Activated naive CD8-positive, alpha-beta T cell treated with anti-CD3 and anti-CD28 coated beads for 36 hours (primary cell): ENCODE measurements around the gene MLLT6. TPM values are rescaled to one million over a fixed set of nuclear protein-coding genes. Genes with fewer than 3 reads are reported as not detected.

ENCODE experiments used
- DNase-seq: peaks from one replicate; pipeline ENCODE4 v3.0.0; 2021
- H3K27ac Mint-ChIP-seq: one replicate; pipeline ENCODE4 v1.8.0; 2022; ENCODE audit warnings: mild to moderate bottlenecking, moderate library complexity, mixed read lengths
- H3K27me3 Mint-ChIP-seq: one replicate; pipeline ENCODE4 v1.8.0; 2022; ENCODE audit warnings: mild to moderate bottlenecking, mixed read lengths
- H3K36me3 Mint-ChIP-seq: one replicate; pipeline ENCODE4 v1.8.0; 2021; ENCODE audit warnings: mild to moderate bottlenecking, mixed read lengths
- H3K4me1 Mint-ChIP-seq: one replicate; pipeline ENCODE4 v1.8.0; 2021; ENCODE audit warnings: mixed read lengths
- H3K4me3 Mint-ChIP-seq: one replicate; pipeline ENCODE4 v1.8.0; 2022; ENCODE audit warnings: mild to moderate bottlenecking, moderate library complexity, mixed read lengths
- H3K9me3 Mint-ChIP-seq: one replicate; pipeline ENCODE4 v1.8.0; 2022; ENCODE audit warnings: mixed read lengths
- total RNA-seq, 2 experiments: library from RNA; stranded (reverse); gene quantifications; one replicate each; pipeline ENCODE4 v1.2.3, GENCODE V29; 2021

The MLLT6 gene
- total RNA-seq, 2 experiments from 2014 or later: 125 to 130 TPM

- peaks cover 53% of the 10 kb centered on the region for H3K27me3 Mint-ChIP-seq
- H3K27ac Mint-ChIP-seq: no peak overlapping the region
- no peak for DNase-seq
- no peaks in the 10 kb centered on the region for H3K9me3 Mint-ChIP-seq
- H3K36me3 Mint-ChIP-seq: peaks cover 18% of the 10 kb centered on the region
- H3K4me1 Mint-ChIP-seq: peaks cover 39% of the 10 kb centered on the region
- peak overlapping the region; percentile 75 for H3K4me3 Mint-ChIP-seq
These were observed 32.9 kb upstream of the MLLT6 start for GRCh38 chr17:38671939-38672720.

GRCh38 chr17:38672788-38673706 is 32.0 kb upstream of the MLLT6 start:
- no peak overlapping the region for H3K27ac Mint-ChIP-seq
- DNase-seq: peak; percentile 29

DNA sequence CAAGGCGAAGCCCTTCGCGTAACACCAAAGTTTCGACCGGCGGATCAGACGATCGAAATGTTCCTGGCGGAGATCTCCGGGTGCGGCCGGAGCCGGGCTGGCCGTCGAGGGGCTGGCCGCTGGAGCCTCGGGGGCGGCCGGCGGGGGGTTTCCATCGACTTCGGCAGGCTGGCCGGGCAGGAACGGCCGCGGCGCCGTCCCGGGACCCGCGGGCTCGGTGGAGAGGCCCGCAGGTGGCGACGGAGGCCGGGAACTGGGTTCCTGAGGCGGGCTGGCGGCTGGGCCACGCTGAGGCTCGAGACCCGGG is 31.4 kb upstream of the MLLT6 start:
- no peaks in the 10 kb centered on the region for H3K9me3 Mint-ChIP-seq
- H3K4me3 Mint-ChIP-seq: peak overlapping the region; percentile 75
- H3K4me1 Mint-ChIP-seq: peaks cover 40% of the 10 kb centered on the region
- H3K27ac Mint-ChIP-seq: no peak overlapping the region
- no peak for DNase-seq
- peaks cover 18% of the 10 kb centered on the region for H3K36me3 Mint-ChIP-seq
- H3K27me3 Mint-ChIP-seq: peaks cover 40% of the 10 kb centered on the region

More at GRCh38 chr17:38672788-38673706, 32.0 kb upstream of the MLLT6 start:
- Mint-ChIP-seq H3K4me3 (peak overlapping the region; percentile 75), H3K9me3 (no peaks in the 10 kb centered on the region), H3K4me1 (peaks cover 40% of the 10 kb centered on the region), H3K27me3 (peaks cover 46% of the 10 kb centered on the region), H3K36me3 (peaks cover 18% of the 10 kb centered on the region)

- H3K9me3 Mint-ChIP-seq: no peaks in the 10 kb centered on the region
- H3K4me1 Mint-ChIP-seq: peaks cover 40% of the 10 kb centered on the region
- H3K27ac Mint-ChIP-seq: no peak overlapping the region
- peaks cover 18% of the 10 kb centered on the region for H3K36me3 Mint-ChIP-seq
- peaks cover 35% of the 10 kb centered on the region for H3K27me3 Mint-ChIP-seq
- DNase-seq: peak; percentile 52
- H3K4me3 Mint-ChIP-seq: peak overlapping the region; percentile 43
These were observed 30.9 kb upstream of the MLLT6 start for GRCh38 chr17:38674014-38674748.

DNA sequence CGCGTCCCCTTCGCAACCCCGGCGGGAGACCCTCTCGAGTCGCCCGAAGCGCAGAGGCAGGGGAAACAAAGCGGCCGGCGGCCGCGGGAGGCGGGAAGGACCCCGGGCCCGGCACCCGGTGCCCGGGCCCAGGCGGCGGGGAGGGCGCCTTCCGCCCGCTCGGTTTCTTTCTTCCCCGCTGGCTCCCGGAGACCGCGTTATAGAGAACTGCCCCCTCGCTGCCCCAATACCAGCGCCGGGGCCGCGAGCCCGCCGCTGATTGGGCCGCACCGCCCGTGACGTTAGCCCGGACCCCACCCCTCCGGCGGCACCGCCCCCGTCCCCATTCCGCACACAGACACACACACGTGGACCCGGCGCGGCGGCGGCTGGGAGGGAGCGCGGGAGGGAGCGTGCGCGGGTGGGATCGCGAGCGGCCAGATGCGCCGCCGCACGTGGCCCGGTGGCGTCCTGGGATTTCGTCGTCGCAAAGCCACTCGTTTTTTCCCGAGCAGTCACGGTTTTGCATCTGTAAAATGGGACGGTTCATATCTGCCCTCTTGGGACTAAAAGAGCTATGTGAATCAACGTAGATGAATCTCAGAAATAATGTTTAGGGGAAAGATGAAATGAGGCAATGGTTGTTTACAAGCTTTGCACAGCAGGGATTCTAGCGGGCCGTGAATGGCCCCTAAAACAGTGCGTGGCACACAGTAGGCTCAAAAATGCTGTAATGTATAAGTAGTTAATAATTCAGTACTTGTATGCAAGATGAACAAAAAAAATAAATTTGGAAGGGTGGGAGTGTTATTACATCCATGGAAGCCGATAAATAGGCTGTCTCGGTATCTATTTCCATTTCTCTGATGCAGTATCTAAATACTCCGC is 30.1 kb upstream of the MLLT6 start, which contains the start of gene EPOP:
TSS of gene EPOP (minus strand) at position 209 of the 867 bp plus-strand sequence. CDS start 462 bp downstream, outside the sequence.
- Mint-ChIP-seq H3K27me3 (peaks cover 27% of the 10 kb centered on the region), H3K9me3 (no peaks in the 10 kb centered on the region), H3K36me3 (peaks cover 18% of the 10 kb centered on the region), H3K27ac (peak within 1 kb of the TSS; percentile 75), H3K4me3 (peak within 1 kb of the TSS; percentile 44), H3K4me1 (peaks cover 40% of the 10 kb centered on the region)
- peak; percentile 94 for DNase-seq

DNA sequence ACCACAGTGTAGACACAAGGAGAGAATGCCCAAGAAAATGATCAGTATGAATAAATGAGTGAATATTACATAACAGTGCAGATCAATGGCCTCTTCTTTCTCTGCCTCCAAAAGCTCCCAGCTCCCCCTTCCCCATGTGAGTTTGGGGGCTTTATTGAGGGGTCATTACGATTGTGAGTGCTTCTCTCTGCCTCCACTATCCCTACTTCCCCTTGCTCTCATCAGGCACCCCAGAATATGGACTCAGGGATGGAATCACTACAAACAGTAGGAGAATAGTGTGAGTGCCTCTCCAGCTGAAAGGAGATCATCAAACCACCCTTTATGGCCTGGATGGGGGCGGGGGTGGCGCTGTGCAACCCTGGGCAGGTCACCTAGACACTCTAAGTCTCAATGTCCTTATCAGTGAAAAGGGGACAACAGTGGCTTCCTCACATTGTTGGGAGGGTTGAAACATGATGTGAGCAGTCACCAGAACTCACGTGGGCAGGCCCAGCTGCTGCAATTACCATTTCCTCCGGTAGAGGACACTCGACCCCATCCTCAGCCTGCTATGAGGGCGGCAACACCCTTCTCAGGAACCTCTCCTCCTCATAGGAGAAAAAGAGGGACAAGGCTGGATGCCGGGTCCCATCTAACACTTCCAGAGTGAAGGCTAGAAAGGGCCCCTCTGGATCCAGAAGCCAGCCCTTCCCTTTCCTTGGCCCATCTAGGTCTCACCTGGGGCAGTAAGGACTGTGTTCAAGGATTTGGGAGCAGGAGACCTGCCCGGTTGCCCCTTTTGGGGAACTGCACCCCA is 28.2 kb upstream of the MLLT6 start:
- H3K4me3 Mint-ChIP-seq: no peak overlapping the region
- H3K27me3 Mint-ChIP-seq: peaks cover 10% of the 10 kb centered on the region
- H3K4me1 Mint-ChIP-seq: peaks cover 31% of the 10 kb centered on the region
- H3K27ac Mint-ChIP-seq: peak overlapping the region; percentile 75
- peaks cover 13% of the 10 kb centered on the region for H3K36me3 Mint-ChIP-seq
- peak; percentile 81 for DNase-seq
- H3K9me3 Mint-ChIP-seq: no peaks in the 10 kb centered on the region

- peaks cover 25% of the 10 kb centered on the region for H3K4me1 Mint-ChIP-seq
- H3K4me3 Mint-ChIP-seq: no peak overlapping the region
- H3K27ac Mint-ChIP-seq: no peak overlapping the region
- no peaks in the 10 kb centered on the region for H3K9me3 Mint-ChIP-seq
- DNase-seq: no peak
- H3K27me3 Mint-ChIP-seq: peaks cover 3% of the 10 kb centered on the region
- peaks cover 4% of the 10 kb centered on the region for H3K36me3 Mint-ChIP-seq
These were observed 27.3 kb upstream of the MLLT6 start for GRCh38 chr17:38677819-38678218.

GRCh38 chr17:38681096-38681495 is 24.0 kb upstream of the MLLT6 start:
- Mint-ChIP-seq H3K9me3 (no peaks in the 10 kb centered on the region), H3K27ac (no peak overlapping the region), H3K4me3 (no peak overlapping the region), H3K4me1 (peaks cover 11% of the 10 kb centered on the region), H3K36me3 (no peaks in the 10 kb centered on the region), H3K27me3 (no peaks in the 10 kb centered on the region)
- no peak for DNase-seq

DNA sequence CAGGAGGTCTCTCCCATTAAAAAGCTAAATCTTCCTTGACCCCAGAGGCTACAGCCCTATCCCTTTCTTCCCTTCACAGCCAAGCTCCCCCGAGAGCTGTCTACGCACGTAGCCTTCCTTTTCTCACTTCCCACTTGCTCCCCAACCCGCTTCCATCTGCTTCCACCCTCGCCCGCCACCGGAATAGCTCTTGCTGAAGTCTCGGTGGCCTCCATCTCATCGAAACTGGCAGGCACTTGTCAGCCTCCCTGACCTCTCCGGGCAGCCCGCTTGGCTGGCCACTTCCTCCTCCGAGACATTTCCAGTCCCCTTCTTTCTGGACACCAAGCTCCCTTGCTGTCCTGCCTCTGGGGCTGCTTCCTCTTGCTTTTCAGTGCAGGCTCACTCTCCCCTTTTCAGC is 19.6 kb upstream of the MLLT6 start:
- H3K4me1 Mint-ChIP-seq: peaks cover 4% of the 10 kb centered on the region
- no peaks in the 10 kb centered on the region for H3K9me3 Mint-ChIP-seq
- H3K27ac Mint-ChIP-seq: no peak overlapping the region
- no peak overlapping the region for H3K4me3 Mint-ChIP-seq
- H3K27me3 Mint-ChIP-seq: no peaks in the 10 kb centered on the region
- no peaks in the 10 kb centered on the region for H3K36me3 Mint-ChIP-seq
- DNase-seq: no peak

- no peaks in the 10 kb centered on the region for H3K36me3 Mint-ChIP-seq
- DNase-seq: no peak
- no peaks in the 10 kb centered on the region for H3K9me3 Mint-ChIP-seq
- no peak overlapping the region for H3K27ac Mint-ChIP-seq
- no peak overlapping the region for H3K4me3 Mint-ChIP-seq
- H3K4me1 Mint-ChIP-seq: peaks cover 4% of the 10 kb centered on the region
- no peaks in the 10 kb centered on the region for H3K27me3 Mint-ChIP-seq
These were observed 17.8 kb upstream of the MLLT6 start for GRCh38 chr17:38687286-38687685.

- no peaks in the 10 kb centered on the region for H3K27me3 Mint-ChIP-seq
- no peak overlapping the region for H3K27ac Mint-ChIP-seq
- DNase-seq: no peak
- H3K4me1 Mint-ChIP-seq: peaks cover 4% of the 10 kb centered on the region
- no peaks in the 10 kb centered on the region for H3K9me3 Mint-ChIP-seq
- no peaks in the 10 kb centered on the region for H3K36me3 Mint-ChIP-seq
- H3K4me3 Mint-ChIP-seq: no peak overlapping the region
These were observed 14.7 kb upstream of the MLLT6 start for GRCh38 chr17:38690386-38690785.

- Mint-ChIP-seq H3K9me3 (no peaks in the 10 kb centered on the region), H3K4me3 (no peak overlapping the region), H3K27me3 (no peaks in the 10 kb centered on the region), H3K36me3 (no peaks in the 10 kb centered on the region), H3K27ac (no peak overlapping the region), H3K4me1 (peaks cover 7% of the 10 kb centered on the region)
- no peak for DNase-seq
These were observed 13.9 kb upstream of the MLLT6 start for GRCh38 chr17:38691154-38691553.

DNA sequence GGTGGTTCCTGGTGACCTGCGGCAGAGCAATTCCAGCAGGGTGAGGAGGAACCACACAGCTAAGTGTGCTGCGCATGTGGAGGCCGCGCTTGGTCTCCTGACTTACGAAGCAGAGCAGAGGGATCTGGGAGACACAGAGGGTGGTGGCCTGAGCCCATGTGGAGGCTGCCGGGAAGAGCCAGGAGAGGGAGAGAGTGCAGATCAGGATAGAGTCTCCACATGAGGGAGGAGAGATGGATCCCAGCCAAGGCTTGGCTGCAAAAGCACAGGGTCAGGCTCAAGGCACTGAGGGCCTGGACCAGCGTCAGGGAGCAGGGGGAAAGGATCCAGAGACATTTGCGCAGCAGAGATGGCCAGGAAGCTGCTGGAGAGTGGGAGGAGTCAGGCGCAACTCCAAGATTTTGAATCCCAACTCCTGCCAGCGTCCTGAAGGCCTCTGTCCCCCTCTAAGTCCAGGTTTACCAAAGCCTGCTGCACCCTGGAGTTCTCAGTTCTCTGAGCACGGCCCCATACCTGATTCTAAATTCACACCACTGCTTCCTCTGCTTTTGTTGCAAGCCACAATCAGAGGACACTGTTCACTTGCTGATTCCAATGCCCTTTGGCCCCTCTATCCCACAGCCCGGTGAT is 11.3 kb upstream of the MLLT6 start:
- Mint-ChIP-seq H3K27me3 (no peaks in the 10 kb centered on the region), H3K9me3 (no peaks in the 10 kb centered on the region), H3K4me3 (no peak overlapping the region), H3K36me3 (no peaks in the 10 kb centered on the region), H3K4me1 (peaks cover 19% of the 10 kb centered on the region), H3K27ac (no peak overlapping the region)
- no peak for DNase-seq
